ENCODE measurements around the gene ZNF319. TPM values are rescaled to one million over a fixed set of nuclear protein-coding genes. Genes with fewer than 3 reads are reported as not detected.

ZNF319 gene
- polyA plus RNA-seq, 1 experiment = 4.7 TPM

DNA sequence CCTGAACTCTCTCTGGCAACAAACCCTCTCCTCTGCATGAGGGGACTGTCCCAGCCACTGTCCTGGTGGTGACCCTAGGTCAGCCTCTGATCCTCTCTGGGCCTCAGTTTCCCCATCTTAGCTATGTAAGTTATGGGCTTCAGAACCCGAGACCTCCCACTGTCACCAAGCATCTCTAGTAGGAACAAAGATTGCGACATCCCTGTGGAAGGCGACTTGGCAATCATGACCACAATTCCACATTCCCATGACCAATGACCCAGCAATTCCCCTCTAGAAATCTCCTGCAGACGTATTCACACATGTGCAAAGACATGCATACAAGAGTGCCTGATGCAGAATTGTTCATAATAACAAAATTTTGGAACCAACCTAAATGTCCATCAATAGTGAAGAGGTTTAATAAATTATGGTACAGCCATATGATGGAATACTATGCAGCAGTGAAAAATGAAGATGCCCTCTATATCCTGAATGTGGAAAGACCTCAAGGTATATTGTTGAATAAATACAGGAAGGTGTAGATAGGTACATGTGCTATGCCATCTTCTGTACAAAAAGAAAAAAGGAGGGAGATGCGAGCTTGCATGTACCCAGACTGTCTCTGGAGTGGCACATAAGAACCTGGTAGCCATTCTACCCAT, 50.8 kb downstream of the ZNF319 start:
- POLR2A ChIA-PET = no interaction called here
- Histone ChIP-seq H3K4me3 (ENCODE audit: low read depth, low read length) (no peak overlapping the region), H3K27me3 (ENCODE audit: control insufficient read depth, insufficient read depth, low read length) (peaks cover 16% of the 10 kb centered on the region), H3K27ac (ENCODE audit: low read depth, low read length) (no peak overlapping the region), H3K9me3 (ENCODE audit: control insufficient read depth, insufficient read depth, low read length) (no peaks in the 10 kb centered on the region)
- TF ChIP-seq, protein P1, sequence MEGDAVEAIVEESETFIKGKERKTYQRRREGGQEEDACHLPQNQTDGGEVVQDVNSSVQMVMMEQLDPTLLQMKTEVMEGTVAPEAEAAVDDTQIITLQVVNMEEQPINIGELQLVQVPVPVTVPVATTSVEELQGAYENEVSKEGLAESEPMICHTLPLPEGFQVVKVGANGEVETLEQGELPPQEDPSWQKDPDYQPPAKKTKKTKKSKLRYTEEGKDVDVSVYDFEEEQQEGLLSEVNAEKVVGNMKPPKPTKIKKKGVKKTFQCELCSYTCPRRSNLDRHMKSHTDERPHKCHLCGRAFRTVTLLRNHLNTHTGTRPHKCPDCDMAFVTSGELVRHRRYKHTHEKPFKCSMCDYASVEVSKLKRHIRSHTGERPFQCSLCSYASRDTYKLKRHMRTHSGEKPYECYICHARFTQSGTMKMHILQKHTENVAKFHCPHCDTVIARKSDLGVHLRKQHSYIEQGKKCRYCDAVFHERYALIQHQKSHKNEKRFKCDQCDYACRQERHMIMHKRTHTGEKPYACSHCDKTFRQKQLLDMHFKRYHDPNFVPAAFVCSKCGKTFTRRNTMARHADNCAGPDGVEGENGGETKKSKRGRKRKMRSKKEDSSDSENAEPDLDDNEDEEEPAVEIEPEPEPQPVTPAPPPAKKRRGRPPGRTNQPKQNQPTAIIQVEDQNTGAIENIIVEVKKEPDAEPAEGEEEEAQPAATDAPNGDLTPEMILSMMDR (IDR thresholded peaks at IDR 0.05; ENCODE audit: low read depth, low read length) = no peak
- no peak for DNase-seq (ENCODE audit: low read depth, low spot score)
- CTCF ChIA-PET = no interaction called here

DNA sequence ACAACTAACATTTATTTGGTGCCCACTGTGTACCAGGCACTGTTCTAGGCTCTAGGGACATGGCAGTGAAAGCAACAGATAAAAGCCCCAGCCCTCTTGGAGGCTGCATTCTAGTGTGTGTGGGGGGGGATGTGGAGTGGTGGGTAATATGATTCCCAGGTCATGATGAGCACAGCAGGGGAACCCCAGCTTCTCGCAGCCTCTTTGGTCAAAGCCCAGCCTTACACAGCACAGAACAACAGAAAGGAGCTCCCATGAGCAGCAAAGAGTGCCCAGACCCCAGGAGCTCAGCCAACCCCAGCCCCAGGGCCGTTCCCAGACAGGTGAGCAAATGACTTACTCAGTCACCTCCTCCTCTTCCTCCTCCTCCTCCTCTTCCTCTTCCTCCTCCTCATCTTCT, 51.5 kb downstream of the ZNF319 start:
- H3K9me3 ChIP-seq (ENCODE audit: control insufficient read depth, insufficient read depth, low read length) = no peaks in the 10 kb centered on the region
- ChIA-PET POLR2A (no interaction called here), CTCF (no interaction called here)
- TF ChIP-seq, protein P1 (IDR thresholded peaks at IDR 0.05; ENCODE audit: low read depth, low read length) = no peak
- no peak overlapping the region for H3K4me3 ChIP-seq (ENCODE audit: low read depth, low read length)
- DNase-seq (ENCODE audit: low read depth, low spot score) = no peak
- peaks cover 11% of the 10 kb centered on the region for H3K27me3 ChIP-seq (ENCODE audit: control insufficient read depth, insufficient read depth, low read length)
- H3K27ac ChIP-seq (ENCODE audit: low read depth, low read length) = no peak overlapping the region

DNA sequence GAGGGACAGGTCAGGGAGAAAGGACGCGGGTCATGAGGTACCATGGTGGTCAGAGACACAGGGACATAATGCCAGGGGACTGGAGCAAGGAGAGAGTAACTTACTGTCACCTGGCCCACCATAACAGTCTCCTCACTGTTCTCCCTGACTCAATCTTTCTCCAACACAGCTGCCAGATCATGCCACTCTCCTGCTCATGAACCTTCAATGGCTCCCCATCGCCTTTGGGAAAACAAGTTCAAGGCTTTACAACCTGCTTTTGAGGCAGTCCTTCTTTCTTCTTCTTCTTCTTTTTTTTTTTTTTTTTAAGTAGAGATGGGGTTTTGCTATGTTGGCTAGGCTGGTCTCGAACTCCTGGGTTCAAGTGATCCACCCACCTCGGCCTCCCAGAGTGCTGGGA, 52.4 kb downstream of the ZNF319 start:
- no peak overlapping the region for H3K27ac ChIP-seq (ENCODE audit: low read depth, low read length)
- TF ChIP-seq, protein P1 (IDR thresholded peaks at IDR 0.05; ENCODE audit: low read depth, low read length) = no peak
- no peak for DNase-seq (ENCODE audit: low read depth, low spot score)
- H3K4me3 ChIP-seq (ENCODE audit: low read depth, low read length) = no peak overlapping the region
- H3K9me3 ChIP-seq (ENCODE audit: control insufficient read depth, insufficient read depth, low read length) = no peaks in the 10 kb centered on the region
- H3K27me3 ChIP-seq (ENCODE audit: control insufficient read depth, insufficient read depth, low read length) = peaks cover 9% of the 10 kb centered on the region
- CTCF ChIA-PET = interaction anchor here (0.6 kb wide), 1 partner anchor 42 kb away, joined by 4 read pairs; no protein-coding TSS in a partner anchor
- POLR2A ChIA-PET = no interaction called here

DNA sequence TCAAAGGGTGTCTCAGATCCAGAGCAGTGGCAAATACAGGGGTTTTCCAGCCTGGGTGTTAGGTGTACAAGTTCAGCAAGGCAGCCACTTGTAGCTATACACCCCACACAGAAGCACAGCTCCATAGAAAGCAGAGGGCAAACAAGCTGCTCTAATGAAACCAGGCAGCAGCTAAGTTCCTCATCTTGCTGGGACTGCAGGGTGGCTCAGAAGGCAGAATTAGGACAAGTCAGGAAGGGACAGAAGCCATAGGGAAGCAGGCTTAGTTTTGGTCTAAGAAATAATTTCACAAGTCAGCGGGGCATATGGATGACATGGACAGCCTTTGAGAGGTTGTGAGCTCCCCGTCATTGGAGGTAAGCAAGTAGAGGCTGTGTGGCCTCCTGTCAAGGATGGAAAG, 53.2 kb downstream of the ZNF319 start:
- Histone ChIP-seq H3K4me3 (ENCODE audit: low read depth, low read length) (no peak overlapping the region), H3K9me3 (ENCODE audit: control insufficient read depth, insufficient read depth, low read length) (no peaks in the 10 kb centered on the region), H3K27ac (ENCODE audit: low read depth, low read length) (no peak overlapping the region), H3K27me3 (ENCODE audit: control insufficient read depth, insufficient read depth, low read length) (peaks cover 9% of the 10 kb centered on the region)
- CTCF ChIA-PET = interaction anchor here (0.6 to 0.9 kb wide), 2 partner anchors 41 to 47 kb away, joined by 3 to 4 read pairs; no protein-coding TSS in a partner anchor
- TF ChIP-seq, protein P1 (IDR thresholded peaks at IDR 0.05; ENCODE audit: low read depth, low read length) = no peak
- POLR2A ChIA-PET = no interaction called here
- no peak for DNase-seq (ENCODE audit: low read depth, low spot score)

DNA sequence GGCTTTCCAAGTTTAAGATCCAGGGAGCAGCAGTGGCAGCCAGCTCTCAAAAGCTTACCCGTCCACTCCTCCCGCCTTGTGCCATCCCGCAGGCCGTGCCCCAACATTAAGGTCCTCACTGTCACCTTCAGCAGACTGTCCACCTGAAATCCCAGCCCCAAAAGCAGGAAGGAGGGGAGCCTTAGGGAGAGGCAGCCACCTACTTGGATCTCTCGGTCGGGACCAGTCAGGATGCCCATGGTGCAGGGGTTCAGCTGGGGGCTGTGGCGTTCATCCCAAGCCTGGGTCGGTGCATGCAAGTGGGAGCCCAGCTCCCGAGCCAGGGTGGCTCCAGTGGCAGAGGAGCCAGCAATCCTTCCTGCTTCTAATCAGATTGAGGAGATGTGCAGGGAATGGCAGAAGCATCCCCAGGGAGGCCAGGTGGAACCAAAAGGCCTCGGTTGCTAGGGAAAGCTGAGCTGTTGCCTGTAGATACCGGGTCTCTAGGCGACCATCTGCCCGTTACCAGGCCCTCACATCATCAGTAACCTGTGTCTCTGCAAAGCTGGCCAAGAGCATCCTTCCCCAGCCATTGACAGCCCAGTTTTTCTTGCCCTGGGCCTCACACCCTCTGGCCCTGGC, 54.2 kb downstream of the ZNF319 start:
- Histone ChIP-seq H3K27ac (ENCODE audit: low read depth, low read length) (no peak overlapping the region), H3K27me3 (ENCODE audit: control insufficient read depth, insufficient read depth, low read length) (peaks cover 12% of the 10 kb centered on the region), H3K9me3 (ENCODE audit: control insufficient read depth, insufficient read depth, low read length) (no peaks in the 10 kb centered on the region), H3K4me3 (ENCODE audit: low read depth, low read length) (no peak overlapping the region)
- no peak for DNase-seq (ENCODE audit: low read depth, low spot score)
- TF ChIP-seq, protein P1 (IDR thresholded peaks at IDR 0.05; ENCODE audit: low read depth, low read length) = no peak
- ChIA-PET CTCF (interaction anchor here (0.6 kb wide), 1 partner anchor 237 kb away, joined by 4 read pairs; no protein-coding TSS in a partner anchor), POLR2A (no interaction called here)
